ENCODE data around the gene BNIPL.

BNIPL gene, protein sequence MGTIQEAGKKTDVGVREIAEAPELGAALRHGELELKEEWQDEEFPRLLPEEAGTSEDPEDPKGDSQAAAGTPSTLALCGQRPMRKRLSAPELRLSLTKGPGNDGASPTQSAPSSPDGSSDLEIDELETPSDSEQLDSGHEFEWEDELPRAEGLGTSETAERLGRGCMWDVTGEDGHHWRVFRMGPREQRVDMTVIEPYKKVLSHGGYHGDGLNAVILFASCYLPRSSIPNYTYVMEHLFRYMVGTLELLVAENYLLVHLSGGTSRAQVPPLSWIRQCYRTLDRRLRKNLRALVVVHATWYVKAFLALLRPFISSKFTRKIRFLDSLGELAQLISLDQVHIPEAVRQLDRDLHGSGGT

DNA sequence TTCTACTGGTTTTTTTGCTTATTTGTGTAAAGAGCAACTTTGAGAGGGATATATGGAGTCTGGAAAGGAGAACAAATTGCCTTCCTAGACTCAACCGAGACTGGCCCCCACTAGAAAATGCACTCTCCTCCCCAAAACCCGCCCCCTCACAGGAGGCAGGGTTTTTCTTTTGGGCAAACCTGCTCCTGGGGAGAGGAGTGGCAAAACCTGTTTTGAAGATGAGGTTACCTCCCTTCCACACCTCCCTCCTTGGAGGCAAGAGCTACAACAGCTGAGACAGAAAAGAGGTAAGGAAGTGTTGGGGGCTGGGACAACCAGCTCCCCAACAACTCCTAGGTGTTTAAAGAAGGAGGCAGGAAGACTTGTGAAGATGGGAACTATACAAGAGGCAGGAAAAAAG lies at the start of gene BNIPL:
Gene BNIPL, plus strand, starts transcription at position 231 of the 400 bp plus-strand sequence. Its CDS starts 140 bp downstream, at position 371.
- no peak for DNase-seq

DNA sequence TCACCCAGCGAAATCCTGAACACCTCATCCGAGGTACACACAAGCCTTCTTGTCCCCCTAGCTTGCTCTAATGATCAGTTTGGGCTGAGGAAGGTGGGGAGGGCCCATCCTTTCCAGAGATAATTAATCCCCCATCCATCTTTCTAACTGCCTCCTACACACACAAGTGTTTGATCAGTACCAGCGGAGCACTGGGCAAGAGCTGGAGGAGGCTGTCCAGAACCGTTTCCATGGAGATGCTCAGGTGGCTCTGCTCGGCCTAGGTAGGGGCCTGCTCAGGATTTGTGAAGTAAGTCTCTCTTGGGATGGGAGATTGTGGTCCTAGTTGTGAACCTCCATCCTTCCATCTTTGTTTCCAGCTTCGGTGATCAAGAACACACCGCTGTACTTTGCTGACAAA lies 48.5 kb upstream of the BNIPL start:
- no peak for DNase-seq

DNA sequence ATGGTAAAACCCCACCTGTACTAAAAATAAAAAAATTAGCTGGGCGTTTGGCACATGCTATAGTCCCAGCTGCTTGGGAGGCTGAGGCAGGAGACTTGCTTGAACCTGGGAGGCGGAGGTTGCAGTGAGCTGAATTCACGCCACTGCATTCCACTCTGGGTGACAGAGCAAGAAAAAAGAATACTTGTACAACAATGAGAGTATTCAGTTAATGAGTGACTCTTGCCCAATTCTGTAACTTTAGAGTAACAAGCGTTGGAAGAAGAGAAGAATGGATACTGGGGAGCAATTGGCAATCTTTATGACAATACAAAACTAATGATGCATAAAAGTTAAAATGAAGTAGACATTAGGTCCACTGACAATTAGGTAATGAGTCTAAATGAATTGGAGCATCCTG lies 43.8 kb upstream of the BNIPL start:
- DNase-seq: no peak

DNA sequence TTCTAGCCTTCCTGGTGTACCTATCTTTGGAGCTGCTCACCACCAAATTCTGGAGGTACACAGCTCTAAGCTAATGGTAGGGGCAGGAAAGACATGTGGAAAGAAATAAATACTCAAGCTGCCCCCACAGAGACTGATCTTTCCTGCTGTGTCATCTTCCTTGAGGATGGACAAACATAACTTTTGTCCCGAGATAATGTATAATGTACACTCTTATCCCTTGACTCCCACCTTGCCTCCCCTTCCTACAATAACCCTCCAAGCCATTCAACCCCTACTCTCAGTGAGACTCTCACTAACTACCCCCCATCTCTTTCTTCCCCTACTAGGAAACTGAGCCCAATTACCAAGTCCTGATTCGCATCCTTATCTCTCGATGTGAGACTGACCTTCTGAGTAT lies 42.1 kb upstream of the BNIPL start:
- no peak for DNase-seq

DNA sequence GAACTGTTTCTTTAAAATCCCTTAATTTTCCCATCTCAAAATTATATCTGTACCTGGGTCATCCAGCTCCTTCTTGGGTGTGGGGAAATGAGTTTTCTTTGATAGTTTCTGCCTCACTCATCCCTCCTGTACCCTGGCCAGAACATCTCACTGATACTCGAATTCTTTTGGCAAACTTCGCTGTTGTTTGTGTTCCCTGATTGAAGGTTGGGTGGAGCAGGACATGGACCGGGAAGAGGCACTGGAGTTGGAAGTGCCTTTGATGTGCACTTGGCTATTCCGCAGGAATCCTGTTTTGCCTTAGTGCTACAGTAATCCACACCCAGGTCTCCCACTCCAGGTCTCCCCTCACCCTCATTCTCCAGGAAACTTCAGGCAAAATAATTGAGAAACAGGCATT lies 40.9 kb upstream of the BNIPL start:
- no peak for DNase-seq

DNA sequence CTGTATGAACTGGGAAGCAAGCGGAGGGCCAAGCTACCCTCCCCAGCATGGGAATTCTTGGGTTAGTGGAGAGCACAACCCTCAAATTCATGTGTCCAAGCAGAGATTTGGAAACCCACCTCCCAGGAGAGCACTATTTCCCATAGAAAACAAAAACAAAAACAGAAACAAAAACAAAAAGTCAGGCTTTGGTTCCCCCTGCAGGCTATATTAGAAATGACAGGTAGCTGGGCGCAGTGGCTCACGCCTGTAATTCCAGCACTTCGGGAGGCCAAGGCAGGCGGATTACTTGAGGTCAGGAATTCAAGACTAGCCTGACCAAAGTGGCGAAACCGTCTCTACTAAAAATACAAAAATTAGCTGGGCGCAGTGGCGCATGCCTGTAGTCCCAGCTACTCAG lies 40.5 kb upstream of the BNIPL start:
- no peak for DNase-seq

DNA sequence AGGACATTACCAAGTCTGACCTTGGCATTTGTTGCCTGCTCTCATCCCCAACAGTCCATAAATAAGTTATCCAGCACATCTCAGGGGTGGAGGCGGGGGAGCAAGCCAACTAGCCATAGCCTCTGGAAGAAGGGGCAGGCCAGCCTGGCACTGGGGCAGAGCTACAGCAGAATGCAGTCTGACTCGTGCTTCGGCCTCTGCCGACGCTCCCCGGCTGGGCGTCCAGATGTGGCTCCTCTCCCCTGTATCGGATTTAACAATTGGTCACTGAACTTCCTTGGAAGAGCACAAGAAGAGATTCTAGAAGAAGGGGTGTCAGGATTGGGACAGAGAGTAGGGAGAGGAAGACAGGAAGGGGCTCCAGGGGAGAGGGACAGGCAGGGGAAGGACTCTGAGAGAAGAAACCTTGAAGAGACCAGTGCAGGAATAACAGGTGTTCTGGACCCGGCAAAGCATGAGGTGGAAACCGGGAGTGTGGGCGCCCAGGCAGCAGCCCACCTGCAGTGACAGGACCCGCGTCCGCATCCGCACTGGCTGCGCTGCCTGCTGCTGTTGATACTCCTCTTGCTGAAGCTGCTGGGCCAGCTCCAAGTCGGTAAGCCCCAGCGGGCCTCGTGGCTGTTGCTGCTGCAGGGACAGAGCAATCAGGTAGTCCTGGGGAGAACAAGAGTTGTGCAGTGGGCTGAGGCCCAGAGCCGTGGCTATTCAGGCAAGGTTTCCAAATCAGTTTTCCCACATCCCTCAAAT lies 39.1 kb upstream of the BNIPL start:
- no peak for DNase-seq

DNA sequence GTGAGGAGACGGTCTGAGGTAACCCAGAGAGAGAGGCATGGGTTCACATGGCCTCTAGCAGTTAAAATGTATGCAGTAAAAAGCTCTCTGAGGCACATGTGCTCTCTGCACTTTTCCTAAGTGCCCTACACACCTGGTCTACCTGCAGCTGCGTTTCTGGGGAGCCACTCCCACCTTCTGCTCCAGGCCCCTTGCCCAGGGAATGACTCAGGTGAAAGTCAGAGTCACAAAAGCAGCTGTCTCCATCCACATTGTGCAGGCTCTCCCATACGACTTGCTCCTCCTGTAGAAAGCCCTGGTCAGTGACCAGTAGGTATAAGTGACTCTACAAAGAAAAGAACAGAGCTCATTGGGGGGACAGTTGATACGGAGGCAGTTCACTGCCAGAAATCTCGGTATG lies 38.4 kb upstream of the BNIPL start:
- DNase-seq: no peak

DNA sequence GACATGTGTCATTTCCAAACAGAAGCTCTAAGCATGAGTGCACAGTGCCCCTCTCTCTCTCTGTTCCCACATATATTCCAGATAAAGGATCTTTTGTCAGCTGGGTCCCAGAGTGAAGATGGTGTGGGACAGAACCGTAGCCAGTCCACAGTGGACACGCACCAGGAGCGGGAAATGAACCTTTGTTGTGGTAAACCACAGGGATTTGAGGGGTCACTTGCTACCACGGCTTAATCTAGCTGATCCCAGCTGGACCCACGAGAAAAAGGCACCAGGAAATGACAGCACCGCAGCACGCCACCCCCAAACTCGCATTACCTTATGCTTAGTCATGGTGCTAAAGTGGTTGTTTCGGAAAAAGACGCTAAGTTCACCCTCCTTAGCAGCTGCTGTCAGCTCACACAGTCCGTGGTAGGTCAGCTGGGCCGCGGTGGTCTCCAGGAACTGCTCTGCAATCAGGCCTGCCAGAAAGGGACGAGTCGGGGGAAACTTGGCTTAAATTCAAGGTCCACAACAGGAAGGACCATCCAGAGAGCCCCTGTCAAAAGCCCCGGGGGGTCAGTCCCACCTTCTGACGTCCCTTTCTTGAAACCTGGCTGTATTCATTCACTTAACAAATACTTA lies 37.2 kb upstream of the BNIPL start:
- no peak for DNase-seq

DNA sequence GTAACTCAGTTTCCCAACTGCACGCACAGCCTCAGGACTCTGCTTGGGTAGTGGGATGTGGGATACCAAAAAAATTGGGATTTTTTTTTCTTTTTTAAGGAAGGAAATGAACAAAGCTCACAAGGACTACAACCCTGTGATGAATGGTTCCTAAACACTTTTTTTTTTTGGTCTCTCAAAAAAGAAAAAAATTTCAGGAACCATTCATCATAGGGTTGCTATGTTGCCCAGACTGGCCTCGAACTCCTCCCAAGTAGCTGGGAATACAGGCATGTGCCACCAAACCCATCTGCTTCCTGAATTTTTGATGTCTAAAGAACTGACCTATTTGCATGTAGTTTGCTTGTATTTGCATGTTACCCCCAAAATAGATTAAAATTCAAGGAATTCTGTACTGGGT lies 36.5 kb upstream of the BNIPL start:
- no peak for DNase-seq

DNA sequence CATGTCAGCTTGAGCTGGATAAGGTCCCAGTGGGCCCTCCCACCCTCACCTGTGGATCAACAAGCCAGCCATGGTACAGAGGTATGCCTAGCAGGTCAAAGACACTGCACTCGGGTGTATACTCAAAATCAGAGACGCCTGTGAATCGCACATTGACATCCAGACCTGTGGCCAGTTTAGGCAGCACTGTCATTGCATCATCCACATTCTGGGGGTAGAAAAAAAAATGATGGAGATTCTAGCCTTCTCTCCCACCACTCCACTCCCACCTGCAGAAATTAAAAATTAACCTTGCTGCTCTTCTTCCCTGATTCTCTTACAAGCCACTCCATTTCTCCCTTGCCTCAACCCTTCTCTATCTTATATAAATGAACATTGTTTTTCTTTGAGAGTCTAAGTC lies 36.0 kb upstream of the BNIPL start:
- DNase-seq: no peak

DNA sequence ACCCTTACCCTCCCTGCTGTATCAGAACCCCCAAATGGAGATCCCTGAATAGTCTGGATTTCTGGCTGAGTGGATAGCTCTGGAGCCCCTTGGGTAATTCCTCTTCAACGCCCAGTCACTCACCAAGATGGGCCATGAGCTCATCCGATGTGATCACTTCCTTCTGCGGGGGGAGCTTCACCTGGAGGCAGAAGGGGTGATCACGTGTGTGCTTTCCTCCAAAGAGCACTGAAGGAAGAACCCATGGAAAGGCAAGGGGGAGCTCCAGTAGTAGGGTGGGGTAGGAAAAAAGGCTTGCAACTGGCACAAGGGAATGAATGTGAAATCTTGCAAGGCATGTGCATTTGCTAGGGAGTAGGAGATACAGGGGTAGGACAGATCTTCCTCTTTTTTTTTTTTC lies 34.8 kb upstream of the BNIPL start:
- no peak for DNase-seq

DNA sequence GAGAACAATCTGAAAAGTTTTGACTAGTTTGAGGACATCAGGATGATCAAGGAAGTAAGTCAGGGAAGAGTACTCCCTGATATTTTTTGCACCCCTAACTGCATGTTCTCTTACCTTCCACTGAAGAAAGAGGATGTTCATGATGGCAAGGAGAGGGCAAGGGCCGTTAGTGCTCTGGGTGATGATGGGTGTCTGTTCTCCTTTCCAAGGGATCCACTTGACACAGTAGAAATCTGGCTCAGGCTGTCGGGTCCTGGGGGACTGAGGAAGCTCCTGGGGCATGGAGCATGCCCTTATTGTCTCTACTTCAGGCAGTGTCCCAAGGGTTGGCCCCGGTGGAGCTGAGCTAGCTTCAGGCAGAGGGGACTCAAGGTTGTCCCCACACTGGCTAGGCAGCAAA lies 34.3 kb upstream of the BNIPL start:
- no peak for DNase-seq

DNA sequence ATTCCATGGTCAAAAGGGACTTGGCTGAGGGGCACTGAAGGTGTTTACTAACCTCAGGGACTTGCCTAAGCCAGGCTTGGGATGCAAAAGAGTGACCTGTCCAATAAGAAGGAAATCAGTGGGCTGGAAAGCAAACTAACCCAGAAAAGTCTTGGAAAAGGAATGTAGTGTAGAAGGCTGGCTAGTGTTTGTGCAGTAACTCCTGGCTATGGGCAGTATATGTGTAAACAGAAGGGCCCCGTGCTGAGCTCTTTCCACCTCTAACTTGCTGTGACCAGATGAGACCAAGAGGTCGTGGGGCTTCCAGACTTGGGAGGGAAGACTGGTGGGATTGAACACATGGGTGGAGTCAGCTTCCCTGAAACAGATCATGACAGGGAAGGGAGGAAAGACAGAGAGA lies 33.8 kb upstream of the BNIPL start:
- no peak for DNase-seq

DNA sequence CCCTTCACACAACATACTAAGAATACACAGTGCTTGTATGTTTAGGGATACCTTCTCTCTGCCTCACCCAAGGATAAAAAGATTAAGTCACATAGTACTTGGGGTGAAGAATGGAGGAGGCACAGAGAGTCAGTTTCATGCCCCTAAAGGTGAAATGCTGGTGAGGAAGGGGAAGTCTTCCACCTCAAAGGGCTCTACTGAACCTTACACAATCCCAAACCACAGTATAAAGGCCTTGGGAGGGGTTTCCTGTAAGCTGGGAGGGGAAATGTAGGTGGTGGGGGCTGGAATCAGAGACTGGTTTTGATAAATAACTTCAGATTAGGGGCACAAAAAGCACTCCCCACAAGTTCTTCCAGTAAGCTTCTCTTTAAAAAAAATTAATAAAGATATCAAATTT lies 33.2 kb upstream of the BNIPL start:
- no peak for DNase-seq

DNA sequence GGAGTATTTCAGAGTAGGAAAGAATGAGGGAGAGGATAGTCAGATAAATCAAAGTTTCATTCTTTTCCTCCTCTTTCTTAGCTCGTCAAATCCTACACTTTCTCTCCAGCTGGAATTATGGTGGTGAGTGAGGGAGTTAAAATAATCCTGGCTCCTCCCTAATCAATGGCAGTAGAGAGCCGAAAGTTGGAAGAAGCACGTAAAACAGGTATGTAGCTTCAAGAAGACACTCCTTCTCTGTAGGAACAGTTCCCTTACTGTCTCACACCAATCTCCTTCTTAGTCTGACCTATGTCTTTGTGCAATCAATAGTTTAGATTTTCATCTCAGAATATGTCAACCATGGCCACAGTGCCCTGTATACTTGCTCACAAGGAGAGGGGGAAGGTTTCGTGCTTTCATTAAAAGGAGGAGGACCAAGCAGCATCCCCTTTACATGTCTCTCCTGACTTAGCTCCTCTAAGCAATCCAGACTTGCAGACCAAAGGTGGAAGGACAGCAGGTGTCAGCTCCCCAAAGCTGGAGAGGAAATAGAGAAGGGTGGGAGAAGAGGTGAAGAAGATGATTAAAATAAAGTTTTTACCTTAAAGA lies 30.6 kb upstream of the BNIPL start:
- DNase-seq: no peak

DNA sequence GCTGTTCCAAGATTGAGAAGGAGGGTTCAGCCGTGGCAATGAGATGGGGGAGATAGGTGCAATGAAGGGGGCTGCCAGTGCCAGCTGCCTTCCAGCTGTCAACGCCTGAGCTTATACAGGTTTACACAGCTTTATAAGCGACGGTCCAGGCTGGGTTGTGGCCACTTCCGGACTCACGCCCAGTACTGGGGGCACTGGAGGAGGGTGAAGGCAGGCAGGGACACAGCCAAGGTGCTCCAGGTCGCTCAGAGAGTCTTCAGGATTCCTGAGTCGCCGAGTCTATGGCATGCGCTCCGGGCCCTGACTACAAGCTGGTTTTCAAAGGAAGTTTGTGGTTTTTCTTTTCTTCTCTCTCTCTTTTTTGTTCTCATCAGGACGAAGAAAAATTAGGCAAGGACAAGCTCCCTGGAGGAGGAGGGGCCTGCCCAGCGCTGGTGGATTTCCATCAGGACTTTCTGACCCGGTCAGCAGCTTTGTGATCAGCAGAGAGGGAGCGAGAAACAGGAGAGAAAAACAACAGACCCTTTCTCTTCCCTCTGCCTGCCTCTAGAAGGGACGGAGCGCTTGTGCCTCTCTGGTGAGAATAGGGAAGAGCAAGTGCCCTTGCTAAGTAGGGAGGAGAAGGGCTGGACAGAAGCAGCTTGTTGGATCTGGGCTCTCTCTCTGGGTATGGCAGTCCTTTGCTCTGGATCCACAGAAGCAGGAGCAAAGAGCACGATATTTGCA lies 29.9 kb upstream of the BNIPL start, which contains the start of gene MINDY1:
Gene MINDY1, minus strand, starts transcription at position 576 of the 726 bp plus-strand sequence. CDS start 4,285 bp downstream, outside the sequence.
- no peak for DNase-seq

DNA sequence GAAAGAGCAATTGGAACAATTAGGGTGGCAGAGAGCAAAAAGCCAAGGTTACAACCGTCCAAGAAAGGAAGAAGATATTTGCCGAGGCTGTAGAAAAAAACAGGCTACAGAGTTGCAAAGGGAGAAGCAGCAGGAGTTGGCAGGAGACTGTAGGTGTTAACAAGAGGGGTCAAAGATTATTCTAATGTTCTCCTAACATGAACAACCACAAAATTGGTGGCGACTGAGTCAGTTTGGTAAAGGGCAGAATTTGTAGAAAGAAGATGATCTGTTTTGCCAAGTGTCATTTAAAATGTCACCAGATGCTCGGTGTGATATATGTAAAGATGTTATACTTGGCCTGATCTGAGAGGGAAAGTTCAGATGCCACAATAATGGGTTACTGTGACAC lies 28.5 kb upstream of the BNIPL start:
- DNase-seq: no peak

DNA sequence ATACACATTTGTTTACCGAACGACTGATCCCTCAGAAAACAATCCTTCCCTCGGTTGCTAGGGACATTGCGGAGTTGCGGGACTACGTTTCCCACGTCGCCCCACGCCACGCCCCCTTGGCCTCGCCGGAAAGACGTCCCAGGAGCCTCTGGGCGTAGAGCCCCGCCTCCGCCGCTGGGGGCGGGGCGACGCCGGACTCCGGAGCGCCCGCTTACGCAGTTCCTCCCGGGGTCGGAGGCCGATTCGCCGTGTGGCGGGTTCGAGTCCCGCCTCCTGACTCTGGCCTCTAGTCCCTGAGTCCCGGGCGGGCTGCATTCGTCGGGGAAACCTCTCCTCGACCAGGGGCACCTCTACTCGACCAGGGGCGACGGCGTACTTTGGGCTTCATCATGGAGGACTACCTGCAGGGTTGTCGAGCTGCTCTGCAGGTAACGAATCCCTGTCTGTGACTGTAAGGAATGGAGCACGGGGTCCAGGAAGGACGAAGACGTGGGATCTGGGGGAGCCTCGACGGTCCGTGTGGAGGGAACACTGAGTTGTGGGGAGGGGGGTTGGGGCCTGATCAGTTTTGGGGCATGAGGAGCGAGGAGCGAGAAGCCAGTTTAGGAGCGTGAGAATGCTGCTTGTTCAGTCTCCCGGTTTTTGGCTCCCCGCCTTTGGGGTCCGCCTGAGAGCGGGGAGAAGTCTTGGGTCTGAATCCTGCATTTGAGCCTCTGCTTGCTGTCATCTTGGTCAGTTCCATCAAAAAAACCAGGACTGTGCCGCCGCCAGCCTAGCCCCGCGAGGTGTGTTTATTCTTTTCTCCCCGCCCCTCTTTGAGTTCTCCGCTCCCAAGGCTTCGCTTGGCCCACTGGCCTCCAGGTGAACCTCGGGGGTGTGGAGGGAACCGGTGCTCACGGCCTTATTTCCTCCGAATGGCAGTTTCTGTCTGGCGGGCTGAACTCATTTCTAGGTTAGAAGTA lies 27.9 kb upstream of the BNIPL start, which contains the start of gene PRUNE1:
Gene PRUNE1, plus strand, starts transcription at position 206 of the 962 bp plus-strand sequence. Its CDS starts 184 bp downstream, at position 390.
- peak; percentile 92 for DNase-seq

DNA sequence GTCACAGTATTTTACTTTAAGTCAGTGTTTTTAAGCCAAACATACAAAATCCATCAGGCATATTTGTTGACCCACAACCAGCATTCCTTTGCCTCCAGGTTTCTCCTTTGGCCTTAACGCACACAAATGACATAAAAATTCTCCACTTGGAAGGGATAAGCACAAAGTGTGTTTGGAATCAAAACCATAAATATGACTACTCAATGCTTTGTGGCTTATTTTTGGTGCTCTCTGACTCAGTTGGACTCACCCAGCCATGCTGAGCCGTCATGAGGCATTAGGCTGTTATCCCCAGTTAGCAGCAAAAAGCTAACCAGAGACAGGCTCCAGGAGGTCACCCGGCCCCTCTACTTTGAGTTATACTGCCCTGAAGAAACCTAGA lies 27.2 kb upstream of the BNIPL start:
- DNase-seq: no peak

DNA sequence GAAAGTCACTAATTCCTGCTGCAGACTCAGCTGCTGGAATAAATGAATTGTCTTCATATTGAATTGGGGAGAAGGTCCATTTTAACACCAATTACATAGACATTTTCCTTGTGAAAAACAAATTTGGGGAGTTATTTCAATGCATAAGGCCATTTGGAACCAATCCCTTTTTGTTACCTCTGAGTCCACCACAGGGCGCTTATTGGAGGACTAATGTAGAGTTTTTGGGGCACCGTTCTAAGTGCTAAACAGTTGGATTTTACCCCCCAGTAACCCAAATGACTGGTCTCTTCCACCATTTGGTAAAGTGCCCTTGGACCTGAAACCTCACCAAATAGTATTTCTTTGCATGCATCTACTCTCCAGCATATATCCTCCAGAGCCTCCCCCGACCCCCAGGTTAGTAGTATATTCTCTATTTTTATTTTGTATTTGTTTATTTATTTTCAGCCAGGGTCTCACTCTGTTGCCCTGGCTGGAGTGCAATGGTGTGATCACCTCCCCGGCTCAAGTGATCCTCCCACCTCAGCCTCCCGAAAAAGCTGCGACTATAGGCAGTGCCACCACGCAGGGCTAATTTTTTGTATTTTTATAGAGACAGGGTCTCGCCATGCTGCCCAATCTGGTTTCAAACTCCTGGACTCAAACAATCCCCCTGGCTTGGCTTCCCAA lies 26.6 kb upstream of the BNIPL start:
- DNase-seq: no peak

Measured in activated effector memory CD4-positive, alpha-beta T cell treated with Interleukin-2 at 50 U/mL for 16 hours (primary cell).